Left renal cortex interstitium (tissue), 4 donors: ENCODE measurements around the gene CTXND1. TPM values are rescaled to one million over a fixed set of nuclear protein-coding genes. Genes with fewer than 3 reads are reported as not detected.
"Not testable (repeated sequence)": the region's sequence is repeated elsewhere in the genome, so short reads cannot be mapped to it uniquely, and the experiment has no call there.

Source experiments
- DNase-seq, 4 donors: peaks; one replicate each; pipeline ENCODE4 v3.0.0-alpha.2; 2013; ENCODE audit warnings: low read depth in 4 of 4, low spot score in 2 of 4, missing footprints in 1 of 4
- polyA plus RNA-seq, 4 donors: library from polyadenylated mRNA; unstranded; fragments of 120-200 nt; gene quantifications; one replicate each; pipeline ENCODE4 v1.2.1, GENCODE V29; 2013; ENCODE audit not compliant: insufficient read length in 4 of 4

The CTXND1 gene
- polyA plus RNA-seq = 10 to 100 TPM in 2 of 4 donors, 1 to 10 TPM in 2; 9.1 to 12.3 (median 10.0) TPM

- DNase-seq = no peak
These were observed at the start of gene CTXND1 for GRCh38 chr15:80252121-80252518. CTXND1 (minus strand) TSS chr15:80252213; CDS start chr15:80201949, 50,264 bp downstream.

- no peak for DNase-seq
These were observed 49.5 kb upstream of the CTXND1 start for GRCh38 chr15:80301472-80301871.

GRCh38 chr15:80295777-80296176 is 43.8 kb upstream of the CTXND1 start:
- not testable (repeated sequence) for DNase-seq

- DNase-seq = no peak
These were observed 40.1 kb upstream of the CTXND1 start for GRCh38 chr15:80292079-80292478.

- not testable (repeated sequence) for DNase-seq
These were observed 38.9 kb upstream of the CTXND1 start for GRCh38 chr15:80290891-80291290.

GRCh38 chr15:80289528-80290495 is 37.8 kb upstream of the CTXND1 start:
- peak in 2 of 4 donors; percentile 16 to 24 for DNase-seq

- no peak for DNase-seq
These were observed 36.1 kb upstream of the CTXND1 start for GRCh38 chr15:80288131-80288530.

GRCh38 chr15:80286055-80286454 is 34.0 kb upstream of the CTXND1 start:
- no peak for DNase-seq

- no peak for DNase-seq
These were observed 33.4 kb upstream of the CTXND1 start for GRCh38 chr15:80285379-80285778.

GRCh38 chr15:80283531-80283930 is 31.5 kb upstream of the CTXND1 start:
- no peak for DNase-seq

GRCh38 chr15:80277147-80277546 is 25.1 kb upstream of the CTXND1 start:
- DNase-seq = no peak

GRCh38 chr15:80275961-80276360 is 23.9 kb upstream of the CTXND1 start:
- DNase-seq = no peak

- DNase-seq = no peak
These were observed 23.0 kb upstream of the CTXND1 start for GRCh38 chr15:80274996-80275395.

GRCh38 chr15:80274554-80274953 is 22.5 kb upstream of the CTXND1 start:
- DNase-seq = no peak

- no peak for DNase-seq
These were observed 21.0 kb upstream of the CTXND1 start for GRCh38 chr15:80272987-80273386.

- no peak for DNase-seq
These were observed 18.5 kb upstream of the CTXND1 start for GRCh38 chr15:80270472-80270871.

- DNase-seq = no peak
These were observed 16.1 kb upstream of the CTXND1 start for GRCh38 chr15:80268101-80268500.

- DNase-seq = no peak
These were observed 15.6 kb upstream of the CTXND1 start for GRCh38 chr15:80267658-80268057.

- DNase-seq = no peak
These were observed 14.7 kb upstream of the CTXND1 start for GRCh38 chr15:80266745-80267144.

- no peak for DNase-seq
These were observed 14.1 kb upstream of the CTXND1 start for GRCh38 chr15:80266113-80266512.

- no peak for DNase-seq
These were observed 13.0 kb upstream of the CTXND1 start for GRCh38 chr15:80265021-80265420.

GRCh38 chr15:80264031-80264430 is 12.0 kb upstream of the CTXND1 start:
- no peak for DNase-seq
